ENCODE data around the gene CCR7.

GRCh38 chr17:40514013-40514875 lies 51.0 kb downstream of the CCR7 start:
- TF ChIP-seq RAD21 (CRISPR knock-in tag; IDR thresholded peaks at IDR 0.05) = no peak
- no peak for TF ChIP-seq ELF1 (CRISPR knock-in tag; IDR thresholded peaks at IDR 0.05)
- TF ChIP-seq SP1 (IDR thresholded peaks at IDR 0.05) = no peak
- no peak for TF ChIP-seq SP1 (CRISPR knock-in tag; IDR thresholded peaks at IDR 0.05)
- no peak for TF ChIP-seq TAF1 (CRISPR knock-in tag; IDR thresholded peaks at IDR 0.05)
- no peak for TF ChIP-seq JUNB (CRISPR knock-in tag; IDR thresholded peaks at IDR 0.05; ENCODE audit: borderline replicate concordance)
